GM18907 (cell line): ENCODE results near the gene CACNA1D.

Source experiments
- ATAC-seq: cut with Tn5 transposase; IDR thresholded peaks from one replicate; pipeline ENCODE4 v1.9.1; 2021; ENCODE audit warnings: mild to moderate bottlenecking, moderate library complexity; ENCODE audit not compliant: unreplicated experiment

The CACNA1D gene

GRCh38 chr3:53495146-53495519 is 722 bp downstream of the CACNA1D start:
- ATAC-seq = no peak

- ATAC-seq = no peak
These were observed 1.3 kb downstream of the CACNA1D start for GRCh38 chr3:53495520-53496391.

- ATAC-seq = no peak
These were observed 1.9 kb downstream of the CACNA1D start for GRCh38 chr3:53496392-53496670.

- no peak for ATAC-seq
These were observed 2.6 kb downstream of the CACNA1D start for GRCh38 chr3:53496984-53497383.

GRCh38 chr3:53498806-53499641 is 4.6 kb downstream of the CACNA1D start:
- ATAC-seq = no peak

- no peak for ATAC-seq
These were observed 5.9 kb downstream of the CACNA1D start for GRCh38 chr3:53500165-53500777.

- no peak for ATAC-seq
These were observed 6.8 kb downstream of the CACNA1D start for GRCh38 chr3:53501178-53501577.

- ATAC-seq = no peak
These were observed 8.3 kb downstream of the CACNA1D start for GRCh38 chr3:53502737-53503136.

- no peak for ATAC-seq
These were observed 8.8 kb downstream of the CACNA1D start for GRCh38 chr3:53503195-53503594.

- no peak for ATAC-seq
These were observed 11.8 kb downstream of the CACNA1D start for GRCh38 chr3:53506110-53506762.

- no peak for ATAC-seq
These were observed 12.3 kb downstream of the CACNA1D start for GRCh38 chr3:53506763-53507145.

- no peak for ATAC-seq
These were observed 15.1 kb downstream of the CACNA1D start for GRCh38 chr3:53509494-53509893.

GRCh38 chr3:53510508-53510907 is 16.1 kb downstream of the CACNA1D start:
- no peak for ATAC-seq

GRCh38 chr3:53511246-53511645 is 16.8 kb downstream of the CACNA1D start:
- no peak for ATAC-seq

- no peak for ATAC-seq
These were observed 19.3 kb downstream of the CACNA1D start for GRCh38 chr3:53513556-53514190.

- ATAC-seq = no peak
These were observed 21.9 kb downstream of the CACNA1D start for GRCh38 chr3:53516339-53516738.

- no peak for ATAC-seq
These were observed 24.1 kb downstream of the CACNA1D start for GRCh38 chr3:53518495-53518981.

- ATAC-seq = no peak
These were observed 24.8 kb downstream of the CACNA1D start for GRCh38 chr3:53519065-53519709.

GRCh38 chr3:53523346-53523745 is 28.9 kb downstream of the CACNA1D start:
- no peak for ATAC-seq

- ATAC-seq = no peak
These were observed 30.2 kb downstream of the CACNA1D start for GRCh38 chr3:53524566-53524965.
